Measurements from ENCODE around the gene CLEC1A. TPM values are rescaled to one million over a fixed set of nuclear protein-coding genes. Genes with fewer than 3 reads are reported as not detected.

CLEC1A gene
- total RNA-seq, 1 donor from 2014 or later: 2.2 TPM

- intact Hi-C loops (cut with DNase I): no loop called here
- DNase-seq (ENCODE audit: low spot score): no peak
Measured at GRCh38 chr12:10102322-10102721, 3.5 kb upstream of the CLEC1A start.

- DNase-seq (ENCODE audit: low spot score): no peak
- intact Hi-C loops (cut with DNase I): no loop called here
Measured at GRCh38 chr12:10101648-10102220, 2.9 kb upstream of the CLEC1A start.

GRCh38 chr12:10101042-10101579, 2.3 kb upstream of the CLEC1A start:
- intact Hi-C loops (cut with DNase I): no loop called here
- DNase-seq (ENCODE audit: low spot score): no peak

GRCh38 chr12:10097521-10097920, 1.3 kb downstream of the CLEC1A start:
- intact Hi-C loops (cut with DNase I): no loop called here
- DNase-seq (ENCODE audit: low spot score): no peak

- DNase-seq (ENCODE audit: low spot score): no peak
- intact Hi-C loops (cut with DNase I): loop anchor here (2.0 kb wide), 1 partner anchor 27 kb away; no protein-coding TSS in a partner anchor
Measured at GRCh38 chr12:10095971-10096370, 2.8 kb downstream of the CLEC1A start.

- no peak for DNase-seq (ENCODE audit: low spot score)
- intact Hi-C loops (cut with DNase I): loop anchor here (2.0 kb wide), 1 partner anchor 26 kb away; no protein-coding TSS in a partner anchor
Measured at GRCh38 chr12:10094646-10095395, 4.0 kb downstream of the CLEC1A start.

- intact Hi-C loops (cut with DNase I): no loop called here
Measured at GRCh38 chr12:10088955-10089900, 9.6 kb downstream of the CLEC1A start.

GRCh38 chr12:10088031-10088430, 10.8 kb downstream of the CLEC1A start:
- intact Hi-C loops (cut with DNase I): no loop called here
- DNase-seq (ENCODE audit: low spot score): no peak

More at GRCh38 chr12:10088955-10089900, 9.6 kb downstream of the CLEC1A start:
- DNase-seq (ENCODE audit: low spot score): no peak

- no peak for DNase-seq (ENCODE audit: low spot score)
- intact Hi-C loops (cut with DNase I): no loop called here
Measured at GRCh38 chr12:10086387-10086786, 12.4 kb downstream of the CLEC1A start.

- no peak for DNase-seq (ENCODE audit: low spot score)
- intact Hi-C loops (cut with DNase I): no loop called here
Measured at GRCh38 chr12:10084733-10085132, 14.1 kb downstream of the CLEC1A start.

GRCh38 chr12:10082117-10082874, 16.5 kb downstream of the CLEC1A start:
- DNase-seq (ENCODE audit: low spot score): peak; percentile 55

GRCh38 chr12:10075451-10075850, 23.3 kb downstream of the CLEC1A start:
- intact Hi-C loops (cut with DNase I): no loop called here
- DNase-seq (ENCODE audit: low spot score): no peak

More at GRCh38 chr12:10082117-10082874, 16.5 kb downstream of the CLEC1A start:
- intact Hi-C loops (cut with DNase I): no loop called here

GRCh38 chr12:10073261-10073660, 25.5 kb downstream of the CLEC1A start:
- DNase-seq (ENCODE audit: low spot score): no peak
- intact Hi-C loops (cut with DNase I): no loop called here

- intact Hi-C loops (cut with DNase I): no loop called here
- no peak for DNase-seq (ENCODE audit: low spot score)
Measured at GRCh38 chr12:10072131-10072530, 26.7 kb downstream of the CLEC1A start.

- no peak for DNase-seq (ENCODE audit: low spot score)
- intact Hi-C loops (cut with DNase I): no loop called here
Measured at GRCh38 chr12:10070380-10070779, 28.4 kb downstream of the CLEC1A start.

GRCh38 chr12:10069976-10070375, 28.8 kb downstream of the CLEC1A start:
- DNase-seq (ENCODE audit: low spot score): no peak
- intact Hi-C loops (cut with DNase I): loop anchor here (2.0 kb wide), 1 partner anchor 25 kb away; no protein-coding TSS in a partner anchor

- intact Hi-C loops (cut with DNase I): loop anchor here (2.0 kb wide), 1 partner anchor 26 kb away; no protein-coding TSS in a partner anchor
- no peak for DNase-seq (ENCODE audit: low spot score)
Measured at GRCh38 chr12:10069099-10069498, 29.7 kb downstream of the CLEC1A start.

GRCh38 chr12:10068644-10069043, 30.1 kb downstream of the CLEC1A start:
- DNase-seq (ENCODE audit: low spot score): no peak
- intact Hi-C loops (cut with DNase I): loop anchor here (2.0 kb wide), 1 partner anchor 26 kb away; no protein-coding TSS in a partner anchor

GRCh38 chr12:10067942-10068341, 30.8 kb downstream of the CLEC1A start:
- DNase-seq (ENCODE audit: low spot score): no peak
- intact Hi-C loops (cut with DNase I): loop anchor here (2.0 kb wide), 1 partner anchor 27 kb away; no protein-coding TSS in a partner anchor
